Measurements from ENCODE around the gene SMAGP.
"Not testable (repeated sequence)": the region's sequence is repeated elsewhere in the genome, so short reads cannot be mapped to it uniquely, and the experiment has no call there.

Gene SMAGP

GRCh38 chr12:51238037-51238509, 32.1 kb downstream of the SMAGP start:
- peak overlapping the region; percentile 100 for H3K9ac ChIP-seq (ENCODE audit: low read depth, low read length)
- peaks cover 25% of the 10 kb centered on the region for H3K4me1 ChIP-seq (ENCODE audit: control insufficient read depth, insufficient read depth, low read length)
- peak overlapping the region; percentile 98 for H3K4me2 ChIP-seq (ENCODE audit: low read length)
- H3K4me3 ChIP-seq (ENCODE audit: low read length): peak overlapping the region; percentile 99
- H3K9me3 ChIP-seq (replicated peaks; ENCODE audit: low read length): no peaks in the 10 kb centered on the region
- peaks cover 30% of the 10 kb centered on the region for H3K36me3 ChIP-seq (ENCODE audit: insufficient read depth, low read length)
- H3K27me3 ChIP-seq (ENCODE audit: control insufficient read depth, insufficient read depth, low read length): no peaks in the 10 kb centered on the region

- no peaks in the 10 kb centered on the region for H3K9me3 ChIP-seq (replicated peaks; ENCODE audit: low read length)
- no peaks in the 10 kb centered on the region for H3K27me3 ChIP-seq (ENCODE audit: control insufficient read depth, insufficient read depth, low read length)
- peaks cover 2% of the 10 kb centered on the region for H3K36me3 ChIP-seq (ENCODE audit: insufficient read depth, low read length)
- no peak overlapping the region for H3K4me2 ChIP-seq (ENCODE audit: low read length)
- H3K9ac ChIP-seq (ENCODE audit: low read depth, low read length): no peak overlapping the region
- peaks cover 5% of the 10 kb centered on the region for H3K4me1 ChIP-seq (ENCODE audit: control insufficient read depth, insufficient read depth, low read length)
- H3K4me3 ChIP-seq (ENCODE audit: low read length): no peak overlapping the region
These were observed 35.7 kb downstream of the SMAGP start for GRCh38 chr12:51234530-51234929.

- Histone ChIP-seq H3K4me1 (ENCODE audit: control insufficient read depth, insufficient read depth, low read length) (no peaks in the 10 kb centered on the region), H3K9ac (ENCODE audit: low read depth, low read length) (no peak overlapping the region), H3K27me3 (ENCODE audit: control insufficient read depth, insufficient read depth, low read length) (no peaks in the 10 kb centered on the region), H3K4me2 (ENCODE audit: low read length) (no peak overlapping the region), H3K4me3 (ENCODE audit: low read length) (no peak overlapping the region), H3K36me3 (ENCODE audit: insufficient read depth, low read length) (no peaks in the 10 kb centered on the region), H3K9me3 (replicated peaks; ENCODE audit: low read length) (no peaks in the 10 kb centered on the region)
These were observed 37.6 kb downstream of the SMAGP start for GRCh38 chr12:51232642-51233041.

- Histone ChIP-seq H3K27me3 (ENCODE audit: control insufficient read depth, insufficient read depth, low read length) (no peaks in the 10 kb centered on the region), H3K4me2 (ENCODE audit: low read length) (no peak overlapping the region), H3K36me3 (ENCODE audit: insufficient read depth, low read length) (no peaks in the 10 kb centered on the region), H3K4me1 (ENCODE audit: control insufficient read depth, insufficient read depth, low read length) (no peaks in the 10 kb centered on the region), H3K9ac (ENCODE audit: low read depth, low read length) (no peak overlapping the region), H3K4me3 (ENCODE audit: low read length) (no peak overlapping the region), H3K9me3 (replicated peaks; ENCODE audit: low read length) (no peaks in the 10 kb centered on the region)
These were observed 41.0 kb downstream of the SMAGP start for GRCh38 chr12:51229116-51229809.

DNA sequence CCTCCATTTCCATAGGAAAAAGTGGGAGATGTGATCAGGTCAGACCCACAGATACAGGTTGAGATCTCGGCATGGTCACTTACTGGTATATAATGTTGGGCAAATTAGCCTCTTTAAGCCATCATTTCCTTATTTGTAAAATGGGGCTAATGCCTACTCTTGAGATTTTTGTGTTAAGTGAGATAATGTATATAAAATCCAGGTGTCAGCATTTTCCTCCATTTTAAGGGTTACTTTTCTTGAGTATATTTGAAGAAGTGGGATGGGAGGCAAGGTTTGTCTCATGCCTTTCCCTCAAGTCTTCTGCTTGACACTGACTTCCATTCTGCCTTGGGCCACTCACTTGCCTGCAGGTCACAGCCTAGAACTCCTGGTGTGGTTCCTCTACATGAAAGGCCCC, 42.3 kb downstream of the SMAGP start:
- no peak overlapping the region for H3K4me2 ChIP-seq (ENCODE audit: low read length)
- H3K4me1 ChIP-seq (ENCODE audit: control insufficient read depth, insufficient read depth, low read length): no peaks in the 10 kb centered on the region
- H3K9ac ChIP-seq (ENCODE audit: low read depth, low read length): no peak overlapping the region
- no peaks in the 10 kb centered on the region for H3K36me3 ChIP-seq (ENCODE audit: insufficient read depth, low read length)
- H3K27me3 ChIP-seq (ENCODE audit: control insufficient read depth, insufficient read depth, low read length): no peaks in the 10 kb centered on the region
- H3K9me3 ChIP-seq (replicated peaks; ENCODE audit: low read length): no peaks in the 10 kb centered on the region
- H3K4me3 ChIP-seq (ENCODE audit: low read length): no peak overlapping the region

GRCh38 chr12:51227112-51227511, 43.1 kb downstream of the SMAGP start:
- not testable (repeated sequence) for H3K36me3 ChIP-seq (ENCODE audit: insufficient read depth, low read length); H3K27me3 ChIP-seq (ENCODE audit: control insufficient read depth, insufficient read depth, low read length); H3K4me3 ChIP-seq (ENCODE audit: low read length); H3K9me3 ChIP-seq (replicated peaks; ENCODE audit: low read length); H3K9ac ChIP-seq (ENCODE audit: low read depth, low read length); H3K4me1 ChIP-seq (ENCODE audit: control insufficient read depth, insufficient read depth, low read length); H3K4me2 ChIP-seq (ENCODE audit: low read length)

DNA sequence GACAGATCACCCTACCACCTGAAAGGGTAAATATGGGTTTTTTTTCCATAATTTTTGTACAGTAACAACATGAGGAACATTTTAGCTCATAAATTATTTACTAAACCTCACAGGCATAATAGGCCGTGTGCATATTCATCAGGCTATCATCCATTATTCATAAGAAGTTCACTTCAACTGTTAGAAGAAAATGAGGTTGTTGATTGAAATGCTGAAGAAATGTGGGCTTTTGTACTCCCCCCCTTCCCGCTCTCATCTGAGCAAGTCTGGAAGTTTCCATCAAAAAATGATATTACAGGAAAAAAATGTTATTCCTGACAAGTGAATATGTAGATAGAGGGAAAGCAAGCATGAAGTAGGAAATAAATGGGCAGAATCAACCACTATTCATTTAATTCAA, 44.4 kb downstream of the SMAGP start:
- no peaks in the 10 kb centered on the region for H3K9me3 ChIP-seq (replicated peaks; ENCODE audit: low read length)
- no peak overlapping the region for H3K4me3 ChIP-seq (ENCODE audit: low read length)
- no peak overlapping the region for H3K4me2 ChIP-seq (ENCODE audit: low read length)

GRCh38 chr12:51225234-51225633, 45.0 kb downstream of the SMAGP start:
- Histone ChIP-seq H3K4me1 (ENCODE audit: control insufficient read depth, insufficient read depth, low read length) (no peaks in the 10 kb centered on the region), H3K9ac (ENCODE audit: low read depth, low read length) (no peak overlapping the region), H3K36me3 (ENCODE audit: insufficient read depth, low read length) (no peaks in the 10 kb centered on the region), H3K9me3 (replicated peaks; ENCODE audit: low read length) (no peaks in the 10 kb centered on the region), H3K4me2 (ENCODE audit: low read length) (no peak overlapping the region), H3K27me3 (ENCODE audit: control insufficient read depth, insufficient read depth, low read length) (no peaks in the 10 kb centered on the region), H3K4me3 (ENCODE audit: low read length) (no peak overlapping the region)

More for the DNA sequence above, 44.4 kb downstream of the SMAGP start:
- H3K4me1 ChIP-seq (ENCODE audit: control insufficient read depth, insufficient read depth, low read length): no peaks in the 10 kb centered on the region
- H3K27me3 ChIP-seq (ENCODE audit: control insufficient read depth, insufficient read depth, low read length): no peaks in the 10 kb centered on the region
- H3K36me3 ChIP-seq (ENCODE audit: insufficient read depth, low read length): no peaks in the 10 kb centered on the region
- H3K9ac ChIP-seq (ENCODE audit: low read depth, low read length): no peak overlapping the region

DNA sequence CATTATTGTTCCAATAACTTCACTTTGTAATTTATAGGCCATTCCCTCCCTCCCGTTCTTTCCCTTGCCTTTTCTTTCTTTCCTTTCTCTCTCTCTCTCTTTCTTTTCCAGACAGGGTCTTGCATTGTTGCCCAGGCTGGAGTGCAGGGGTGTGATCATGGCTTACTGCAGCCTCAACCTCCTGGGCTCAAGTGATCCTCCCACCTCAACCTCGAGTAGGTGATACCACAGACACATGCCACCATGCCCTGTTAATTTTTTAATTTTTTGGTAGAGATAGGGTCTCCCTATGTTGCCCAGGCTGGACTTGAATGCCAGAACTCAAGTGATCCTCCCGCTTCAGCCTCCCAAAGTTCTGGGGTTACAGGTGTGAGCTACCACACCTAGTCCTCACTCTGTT, 45.6 kb downstream of the SMAGP start:
- H3K4me2 ChIP-seq (ENCODE audit: low read length): no peak overlapping the region
- no peak overlapping the region for H3K9ac ChIP-seq (ENCODE audit: low read depth, low read length)
- H3K4me3 ChIP-seq (ENCODE audit: low read length): no peak overlapping the region
- H3K9me3 ChIP-seq (replicated peaks; ENCODE audit: low read length): no peaks in the 10 kb centered on the region
- no peaks in the 10 kb centered on the region for H3K4me1 ChIP-seq (ENCODE audit: control insufficient read depth, insufficient read depth, low read length)
- no peaks in the 10 kb centered on the region for H3K36me3 ChIP-seq (ENCODE audit: insufficient read depth, low read length)
- no peaks in the 10 kb centered on the region for H3K27me3 ChIP-seq (ENCODE audit: control insufficient read depth, insufficient read depth, low read length)

GRCh38 chr12:51222461-51222860, 47.8 kb downstream of the SMAGP start:
- Histone ChIP-seq H3K27me3 (ENCODE audit: control insufficient read depth, insufficient read depth, low read length) (no peaks in the 10 kb centered on the region), H3K4me2 (ENCODE audit: low read length) (no peak overlapping the region), H3K9me3 (replicated peaks; ENCODE audit: low read length) (no peaks in the 10 kb centered on the region), H3K36me3 (ENCODE audit: insufficient read depth, low read length) (no peaks in the 10 kb centered on the region), H3K9ac (ENCODE audit: low read depth, low read length) (no peak overlapping the region), H3K4me1 (ENCODE audit: control insufficient read depth, insufficient read depth, low read length) (peaks cover 7% of the 10 kb centered on the region), H3K4me3 (ENCODE audit: low read length) (no peak overlapping the region)

- H3K4me1 ChIP-seq (ENCODE audit: control insufficient read depth, insufficient read depth, low read length): peaks cover 12% of the 10 kb centered on the region
- not testable (repeated sequence) for H3K9me3 ChIP-seq (replicated peaks; ENCODE audit: low read length); H3K9ac ChIP-seq (ENCODE audit: low read depth, low read length); H3K4me2 ChIP-seq (ENCODE audit: low read length); H3K36me3 ChIP-seq (ENCODE audit: insufficient read depth, low read length); H3K27me3 ChIP-seq (ENCODE audit: control insufficient read depth, insufficient read depth, low read length); H3K4me3 ChIP-seq (ENCODE audit: low read length)
These were observed 50.4 kb downstream of the SMAGP start for GRCh38 chr12:51219857-51220256.

GRCh38 chr12:51219322-51219721, 50.9 kb downstream of the SMAGP start:
- no peaks in the 10 kb centered on the region for H3K36me3 ChIP-seq (ENCODE audit: insufficient read depth, low read length)
- H3K9ac ChIP-seq (ENCODE audit: low read depth, low read length): no peak overlapping the region
- H3K4me2 ChIP-seq (ENCODE audit: low read length): peak overlapping the region; percentile 99
- H3K4me3 ChIP-seq (ENCODE audit: low read length): no peak overlapping the region
- no peaks in the 10 kb centered on the region for H3K9me3 ChIP-seq (replicated peaks; ENCODE audit: low read length)
- peaks cover 12% of the 10 kb centered on the region for H3K4me1 ChIP-seq (ENCODE audit: control insufficient read depth, insufficient read depth, low read length)
- H3K27me3 ChIP-seq (ENCODE audit: control insufficient read depth, insufficient read depth, low read length): no peaks in the 10 kb centered on the region
